ENCODE data around the gene LRRC74B. TPM values are rescaled to one million over a fixed set of nuclear protein-coding genes. Genes with fewer than 3 reads are reported as not detected.

The LRRC74B gene
- total RNA-seq, 4 donors from 2014 or later = not detected

GRCh38 chr22:21074102-21074715 is 28.5 kb downstream of the LRRC74B start:
- Histone ChIP-seq H3K9me3 (no peaks in the 10 kb centered on the region), H3K27ac (no peak overlapping the region), H3K4me3 (no peak overlapping the region), H3K27me3 (peaks cover 15% of the 10 kb centered on the region), H3K4me1 (peaks cover 8% of the 10 kb centered on the region), H3K36me3 (no peaks in the 10 kb centered on the region)
- 78% methylated on average over 6 of the region's 7 CpGs for WGBS
- no peak for DNase-seq (ENCODE audit: low spot score in 2 of 2)
- no peak for TF ChIP-seq POLR2AphosphoS5 (IDR thresholded peaks at IDR 0.05)
- TF ChIP-seq EP300 (IDR thresholded peaks at IDR 0.05) = no peak
- TF ChIP-seq CTCF (IDR thresholded peaks at IDR 0.05) = no peak
- TF ChIP-seq POLR2A (IDR thresholded peaks at IDR 0.05) = no peak

- Histone ChIP-seq H3K9me3 (no peaks in the 10 kb centered on the region), H3K27ac (no peak overlapping the region), H3K4me3 (no peak overlapping the region), H3K4me1 (peaks cover 8% of the 10 kb centered on the region), H3K36me3 (no peaks in the 10 kb centered on the region), H3K27me3 (peaks cover 16% of the 10 kb centered on the region)
- TF ChIP-seq POLR2AphosphoS5 (IDR thresholded peaks at IDR 0.05) (no peak), EP300 (IDR thresholded peaks at IDR 0.05) (no peak), CTCF (IDR thresholded peaks at IDR 0.05) (no peak), POLR2A (IDR thresholded peaks at IDR 0.05) (no peak)
- DNase-seq (ENCODE audit: low spot score in 2 of 2) = no peak
- WGBS = 91% methylated on average over 14 of the region's 14 CpGs
Observed at GRCh38 chr22:21075516-21076138, 29.9 kb downstream of the LRRC74B start.

- Histone ChIP-seq H3K27me3 (peaks cover 16% of the 10 kb centered on the region), H3K27ac (no peak overlapping the region), H3K36me3 (no peaks in the 10 kb centered on the region), H3K9me3 (no peaks in the 10 kb centered on the region), H3K4me1 (peaks cover 4% of the 10 kb centered on the region), H3K4me3 (no peak overlapping the region)
- WGBS = 78% methylated on average over 21 of the region's 21 CpGs
- DNase-seq (ENCODE audit: low spot score in 2 of 2) = no peak
- TF ChIP-seq CTCF (IDR thresholded peaks at IDR 0.05) (no peak), EP300 (IDR thresholded peaks at IDR 0.05) (no peak), POLR2A (IDR thresholded peaks at IDR 0.05) (no peak)
Observed at GRCh38 chr22:21076912-21077625, 31.3 kb downstream of the LRRC74B start.

GRCh38 chr22:21077884-21078508 is 32.2 kb downstream of the LRRC74B start:
- WGBS = 75% methylated on average over 14 of the region's 16 CpGs

More at GRCh38 chr22:21077884-21078508, 32.2 kb downstream of the LRRC74B start:
- Histone ChIP-seq H3K9me3 (no peaks in the 10 kb centered on the region), H3K4me3 (no peak overlapping the region), H3K36me3 (no peaks in the 10 kb centered on the region), H3K27me3 (peaks cover 16% of the 10 kb centered on the region), H3K27ac (no peak overlapping the region), H3K4me1 (no peaks in the 10 kb centered on the region)
- no peak for DNase-seq (ENCODE audit: low spot score in 2 of 2)
- no peak for TF ChIP-seq POLR2AphosphoS5 (IDR thresholded peaks at IDR 0.05)
- TF ChIP-seq CTCF (IDR thresholded peaks at IDR 0.05) = no peak

All from suprapubic skin (tissue), 4 donors.